ENCODE results near the gene OR9A4.
"Not testable (repeated sequence)": the region's sequence is repeated elsewhere in the genome, so short reads cannot be mapped to it uniquely, and the experiment has no call there.

OR9A4 gene, protein sequence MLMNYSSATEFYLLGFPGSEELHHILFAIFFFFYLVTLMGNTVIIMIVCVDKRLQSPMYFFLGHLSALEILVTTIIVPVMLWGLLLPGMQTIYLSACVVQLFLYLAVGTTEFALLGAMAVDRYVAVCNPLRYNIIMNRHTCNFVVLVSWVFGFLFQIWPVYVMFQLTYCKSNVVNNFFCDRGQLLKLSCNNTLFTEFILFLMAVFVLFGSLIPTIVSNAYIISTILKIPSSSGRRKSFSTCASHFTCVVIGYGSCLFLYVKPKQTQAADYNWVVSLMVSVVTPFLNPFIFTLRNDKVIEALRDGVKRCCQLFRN

DNA sequence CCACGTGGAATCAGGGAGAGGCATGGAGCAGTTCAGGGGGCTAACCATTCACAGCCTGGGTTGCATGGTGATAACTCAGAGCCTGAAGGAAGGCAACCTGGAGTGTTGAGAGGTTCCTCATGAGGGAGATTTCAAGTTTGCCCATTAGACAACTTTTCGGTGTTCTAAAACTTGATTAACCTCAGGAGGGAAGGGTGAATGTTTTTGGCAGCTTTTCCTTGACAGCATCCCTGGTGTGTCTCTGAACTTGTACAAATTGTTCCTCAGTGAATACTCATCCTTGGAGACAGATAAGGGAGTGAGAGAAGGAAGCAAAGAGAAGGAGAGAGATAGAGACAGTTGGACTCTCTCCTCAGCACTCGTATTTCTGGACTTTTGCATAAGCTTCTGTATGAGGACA is at the start of gene OR9A4:
Gene OR9A4, plus strand, starts transcription at position 301 of the 400 bp plus-strand sequence. CDS start 2,477 bp downstream, outside the sequence.
- no peak for DNase-seq

DNA sequence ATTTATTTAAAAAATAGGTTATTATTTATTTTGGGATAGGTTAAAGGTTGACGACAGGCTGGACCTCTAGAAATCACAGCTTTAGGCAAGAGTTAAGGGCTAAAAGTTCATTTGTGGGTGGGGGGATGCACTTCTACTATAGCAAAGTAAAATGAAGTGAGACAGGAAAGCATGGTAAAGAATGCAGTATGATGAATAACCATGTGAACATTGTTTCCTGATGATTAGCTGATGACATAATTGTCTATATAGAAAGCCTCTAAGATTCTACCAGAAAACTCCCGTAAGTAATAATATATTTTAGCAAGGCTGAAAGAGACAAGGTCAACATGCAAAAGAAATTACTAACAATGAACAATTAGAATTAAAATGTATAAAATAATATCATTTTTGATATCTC is 49.2 kb upstream of the OR9A4 start:
- DNase-seq: peak; percentile 17

DNA sequence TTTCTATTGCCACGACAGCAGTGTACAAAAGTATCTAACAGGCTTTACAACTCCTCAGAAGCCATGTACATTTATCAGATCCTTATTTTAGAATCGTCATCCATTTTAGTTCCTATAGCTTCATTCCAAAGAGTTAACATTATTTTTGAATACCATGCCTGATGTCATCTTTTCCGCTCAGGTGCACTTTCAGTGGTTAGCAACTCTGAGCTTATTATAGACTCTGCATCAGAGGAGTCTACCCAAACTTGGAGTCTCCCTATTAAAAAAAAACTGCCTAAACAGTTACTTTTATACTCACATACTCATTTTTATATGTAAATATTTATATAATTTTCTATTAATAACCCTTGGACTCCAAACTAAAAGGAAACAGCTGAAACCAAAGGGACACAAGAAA is 43.3 kb upstream of the OR9A4 start:
- no peak for DNase-seq

DNA sequence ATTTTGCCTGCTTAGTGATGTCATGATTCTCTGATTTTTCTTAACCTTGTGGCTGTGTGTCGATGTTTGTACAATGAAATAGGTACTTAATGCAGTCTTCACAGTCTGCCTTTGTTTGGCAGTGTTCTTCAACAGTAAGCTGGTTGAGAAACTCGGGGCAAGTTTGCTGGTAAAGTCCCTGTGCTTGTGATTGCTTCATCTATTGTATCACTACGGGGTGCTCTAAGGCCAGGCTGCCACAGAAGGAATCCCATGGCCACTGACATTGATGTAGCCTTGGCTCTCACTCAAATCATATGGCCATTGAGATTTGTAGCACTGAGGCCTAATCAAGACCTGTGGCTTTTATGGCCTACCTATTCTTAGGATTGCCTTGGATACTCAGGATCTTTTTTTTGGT is 41.4 kb upstream of the OR9A4 start:
- no peak for DNase-seq

DNA sequence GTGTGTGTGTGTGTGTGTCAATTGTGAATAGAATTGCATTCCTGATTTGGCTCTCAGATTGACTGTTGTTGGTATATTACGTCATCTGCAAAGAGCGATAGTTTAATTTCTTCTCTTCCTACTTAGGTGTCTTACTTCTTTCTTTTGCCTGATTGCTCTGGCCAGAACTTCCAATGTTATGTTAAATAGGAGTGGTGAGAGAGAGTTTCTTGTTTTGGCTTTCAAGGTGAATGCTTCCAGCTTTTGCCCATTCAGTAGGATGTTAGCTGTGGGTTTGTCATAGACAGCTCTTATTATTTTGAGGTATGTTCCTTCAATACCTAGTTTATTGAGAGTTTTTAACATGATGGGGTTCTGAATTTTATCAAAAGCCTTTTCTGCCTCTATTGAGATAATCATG is 40.7 kb upstream of the OR9A4 start:
- DNase-seq: no peak

DNA sequence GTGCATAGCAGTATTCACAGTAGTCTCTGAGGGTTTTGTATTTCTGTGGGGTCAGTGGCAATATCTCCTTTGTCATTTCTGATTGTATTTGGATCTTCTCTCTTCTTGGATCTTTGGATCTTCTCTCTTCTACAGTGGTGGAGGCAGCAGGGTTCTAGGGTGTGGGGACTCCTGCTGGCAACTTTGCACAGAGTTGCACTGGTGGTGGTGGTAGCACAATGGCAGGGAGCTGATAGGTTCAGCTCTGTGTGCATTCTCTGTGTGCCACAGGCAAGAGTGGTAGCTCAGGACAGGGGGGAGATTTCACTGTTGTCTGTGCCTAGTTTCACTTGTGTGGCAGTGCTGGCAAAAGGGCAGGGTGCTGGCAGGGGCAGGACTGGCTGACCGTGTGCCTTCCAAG is 39.8 kb upstream of the OR9A4 start:
- no peak for DNase-seq

DNA sequence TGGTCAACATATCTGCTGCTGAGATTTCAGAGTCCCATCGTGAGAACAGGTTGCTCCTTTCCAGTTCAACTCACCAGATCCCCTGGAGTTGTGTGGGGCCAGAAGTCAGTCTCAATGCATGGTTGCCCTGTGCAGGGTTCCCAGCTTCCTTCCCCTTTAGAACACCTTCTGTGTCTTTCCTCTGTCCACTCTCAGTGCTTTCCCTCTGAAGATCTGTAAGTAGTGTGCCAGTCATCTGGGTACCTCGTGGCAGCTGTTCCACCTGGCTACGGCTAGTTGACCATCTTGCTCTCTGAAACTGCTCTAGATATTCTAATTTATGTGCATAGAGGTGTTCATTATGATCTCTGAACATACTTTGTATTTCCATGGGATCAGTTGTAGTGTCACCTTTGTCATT is 38.8 kb upstream of the OR9A4 start:
- DNase-seq: no peak

DNA sequence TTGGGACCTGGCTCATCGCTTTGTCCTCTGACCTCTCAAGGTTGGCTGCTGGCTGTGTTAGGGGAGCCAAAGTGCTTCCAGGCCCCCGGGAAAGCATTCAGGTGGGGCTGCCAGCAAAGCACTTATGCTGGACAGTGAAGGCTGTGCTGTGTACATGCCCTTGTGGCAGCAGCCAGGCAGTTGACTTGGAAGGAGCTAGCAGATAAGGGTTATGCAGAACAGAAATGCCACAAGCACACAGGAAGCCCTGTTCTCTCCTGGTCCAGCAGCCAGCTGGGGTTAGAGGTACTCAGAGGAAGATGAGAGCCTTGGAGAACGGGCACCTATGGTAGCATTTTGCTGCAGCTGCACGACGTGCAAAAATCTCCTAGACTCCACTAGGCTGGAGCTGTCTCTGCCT is 35.2 kb upstream of the OR9A4 start:
- no peak for DNase-seq

DNA sequence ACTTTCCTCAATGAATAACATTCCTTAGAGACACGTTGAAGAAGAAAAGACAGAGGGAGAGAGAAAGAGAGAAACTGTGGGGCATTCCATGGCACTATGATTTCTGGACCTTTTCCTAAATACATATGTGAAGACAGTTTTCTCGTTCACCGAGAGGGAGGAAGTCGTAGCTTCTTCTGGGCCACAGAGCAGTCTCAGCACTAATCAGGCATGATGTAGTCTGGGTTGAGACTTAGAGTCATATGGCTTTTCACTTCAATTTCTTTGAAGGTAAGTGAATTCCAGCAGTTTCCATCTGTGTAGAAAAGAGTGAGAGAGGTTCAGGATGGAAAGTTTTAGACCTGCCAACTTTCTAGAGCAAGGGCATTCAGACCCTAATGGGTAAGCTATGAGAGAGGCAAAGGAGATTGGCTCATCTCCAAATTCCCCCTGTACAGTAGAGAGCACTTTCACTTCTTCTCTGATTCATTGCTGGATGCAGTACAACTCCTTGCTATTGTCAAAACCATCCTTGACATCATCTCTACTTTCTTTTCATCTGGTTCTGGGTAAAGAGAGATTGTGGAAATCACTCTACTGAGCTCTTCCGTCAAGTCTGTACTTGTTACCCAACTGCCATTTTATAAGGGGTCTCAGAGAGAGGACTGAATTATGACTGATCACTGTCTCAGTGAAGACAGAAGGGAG is 31.5 kb upstream of the OR9A4 start:
- no peak for DNase-seq

DNA sequence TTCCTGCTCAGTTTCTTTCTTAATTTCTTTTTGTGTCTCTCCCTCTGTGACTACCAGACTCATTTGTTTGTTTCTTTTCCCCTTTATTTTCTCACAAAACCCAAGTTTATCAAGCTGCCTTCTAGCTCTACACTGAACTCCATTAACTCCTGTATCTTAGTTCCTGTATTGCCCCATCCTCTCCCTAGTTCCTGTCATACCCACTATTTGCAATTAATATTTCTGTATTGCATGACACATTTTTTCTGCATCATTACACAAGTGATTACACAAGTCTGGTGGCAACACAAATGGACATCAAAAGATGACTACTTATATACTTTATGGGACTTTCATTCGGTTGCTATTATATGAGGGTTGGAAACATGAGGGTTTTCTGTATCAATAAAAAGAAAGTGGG is 26.9 kb upstream of the OR9A4 start:
- DNase-seq: no peak

DNA sequence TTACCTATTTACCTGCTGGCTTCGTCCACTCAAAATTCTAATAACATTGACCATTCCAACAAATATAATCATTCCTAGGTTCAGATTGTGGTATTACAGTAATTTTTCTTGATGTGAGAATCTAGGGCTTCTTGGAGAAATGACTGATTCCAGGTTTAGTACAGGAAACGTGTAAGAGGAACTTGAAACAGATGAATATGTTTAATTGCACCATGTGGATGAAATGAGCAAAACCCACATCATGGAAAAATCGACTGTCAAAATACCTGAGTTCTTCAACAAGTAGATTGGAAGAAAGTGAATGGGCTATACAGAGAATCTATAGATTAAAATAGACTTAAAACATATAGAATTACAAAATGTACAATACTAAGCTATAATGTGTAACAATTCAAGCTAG is 24.9 kb upstream of the OR9A4 start:
- no peak for DNase-seq

DNA sequence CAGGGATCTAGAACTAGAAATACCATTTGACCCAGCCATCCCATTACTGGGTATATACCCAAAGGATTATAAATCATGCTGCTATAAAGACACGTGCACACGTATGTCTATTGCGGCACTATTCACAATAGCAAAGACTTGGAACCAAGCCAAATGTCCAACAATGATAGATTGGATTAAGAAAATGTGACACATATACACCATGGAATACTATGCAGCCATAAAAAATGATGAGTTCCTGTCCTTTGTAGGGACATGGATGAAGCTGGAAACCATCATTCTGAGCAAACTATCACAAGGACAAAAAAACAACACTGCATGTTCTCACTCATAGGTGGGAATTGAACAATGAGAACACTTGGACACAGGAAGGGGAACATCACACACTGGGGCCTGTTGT is 16.8 kb upstream of the OR9A4 start:
- DNase-seq: not testable (repeated sequence)

DNA sequence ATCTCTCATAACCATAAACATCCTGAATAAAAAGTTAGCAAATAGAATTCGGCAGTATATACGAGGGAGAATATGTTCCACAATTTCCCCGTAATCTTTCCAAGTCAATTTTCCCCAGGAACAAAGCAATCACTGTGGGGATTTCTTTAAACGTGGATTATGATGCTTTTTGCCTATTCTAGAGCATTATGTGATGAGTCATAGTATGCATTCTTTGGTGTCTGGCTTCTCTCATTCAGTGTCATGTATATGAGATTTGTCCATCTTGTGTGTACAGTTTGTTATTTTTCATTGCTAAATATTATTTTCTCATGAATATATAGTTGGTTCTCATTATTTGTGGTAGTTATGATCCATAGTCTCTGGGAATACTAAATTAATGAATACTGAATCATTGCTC is 9.9 kb upstream of the OR9A4 start:
- no peak for DNase-seq

DNA sequence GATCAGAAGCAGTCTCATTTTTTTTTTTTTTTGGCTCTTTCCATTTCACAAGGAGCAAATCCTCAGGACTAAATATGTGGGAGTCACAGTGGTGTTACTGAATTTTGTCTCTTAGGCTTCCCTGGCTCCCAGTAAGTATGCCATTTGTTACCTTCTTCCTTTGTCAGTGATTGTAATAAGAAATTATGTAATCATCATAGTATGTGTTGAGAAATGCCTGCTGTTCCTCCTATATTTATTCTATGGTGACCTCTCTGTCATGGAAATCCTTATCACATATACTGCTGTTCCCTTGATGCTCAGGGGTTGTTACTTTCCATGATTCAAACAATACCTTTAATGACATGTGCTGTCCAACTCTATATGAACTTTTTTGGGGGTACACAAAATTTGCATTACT is 4.8 kb upstream of the OR9A4 start:
- DNase-seq: no peak

DNA sequence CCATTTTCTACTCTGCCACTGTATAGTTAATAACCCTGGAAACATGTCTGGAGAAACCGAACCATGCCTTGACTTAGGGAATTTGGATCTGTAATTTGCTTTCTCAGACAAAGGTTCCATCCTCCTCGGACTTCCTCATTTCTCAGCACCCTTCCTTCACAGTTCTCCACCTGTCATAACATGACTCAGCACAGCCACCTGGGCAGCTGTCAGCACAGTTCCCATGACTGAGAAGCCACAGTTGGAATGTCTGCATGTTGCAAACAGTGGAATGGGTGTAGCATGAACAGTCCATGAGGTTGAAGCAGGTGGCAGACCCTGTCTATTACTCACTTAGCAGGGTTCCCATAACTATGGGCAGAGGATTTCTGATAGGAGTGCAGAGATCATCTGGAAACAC is 634 bp upstream of the OR9A4 start:
- no peak for DNase-seq

DNA sequence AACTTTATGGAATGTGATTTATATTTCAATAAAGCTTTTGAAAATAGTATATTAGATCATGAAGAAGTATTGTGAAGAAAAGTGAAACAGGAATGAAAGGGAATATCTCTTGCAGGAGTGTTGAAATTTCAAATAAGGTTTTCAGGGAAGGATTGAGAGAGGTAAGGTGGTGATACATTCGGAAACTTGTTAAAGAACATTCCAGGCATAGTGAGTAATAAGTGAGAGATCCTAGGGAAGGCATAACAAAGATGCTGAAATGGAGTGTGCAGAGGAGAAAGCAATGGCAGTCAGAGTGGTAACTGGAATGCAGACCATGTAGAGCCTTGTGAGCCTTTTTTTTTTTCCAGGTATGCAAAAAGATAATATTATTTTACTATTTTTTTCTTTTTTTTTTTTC is 4.1 kb downstream of the OR9A4 start:
- DNase-seq: peak; percentile 52

DNA sequence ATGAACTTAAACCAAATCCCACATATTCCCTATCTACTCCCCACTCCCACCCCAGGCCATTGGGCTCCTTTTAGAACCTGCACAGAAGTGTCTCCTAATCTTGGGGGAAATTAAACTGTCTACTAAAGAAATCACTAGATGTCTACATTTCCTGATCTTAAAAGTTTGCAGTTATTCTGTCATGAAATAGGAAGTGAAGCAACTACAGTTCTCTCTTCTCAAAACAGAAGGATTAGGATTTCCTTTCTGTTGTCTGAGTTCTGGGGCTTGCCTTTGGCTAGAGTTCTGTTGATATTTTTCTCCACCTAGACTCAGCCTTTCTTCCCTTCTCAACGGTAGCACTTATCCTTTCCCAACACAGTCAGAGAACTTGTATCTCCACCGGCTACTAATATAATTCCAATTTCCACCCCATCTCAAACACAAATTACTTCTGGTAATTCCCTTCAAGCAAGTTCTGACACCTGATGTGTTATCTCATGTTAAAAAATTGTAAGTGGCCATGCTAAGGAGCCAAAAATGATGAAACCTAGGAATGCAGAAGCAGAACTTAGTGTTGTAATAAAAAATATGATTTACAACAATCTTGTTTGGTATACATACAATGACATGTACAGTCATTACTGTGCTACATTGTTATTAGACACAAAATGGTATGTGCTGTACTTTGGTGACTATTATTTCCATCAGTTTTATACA is 12.1 kb downstream of the OR9A4 start:
- no peak for DNase-seq

DNA sequence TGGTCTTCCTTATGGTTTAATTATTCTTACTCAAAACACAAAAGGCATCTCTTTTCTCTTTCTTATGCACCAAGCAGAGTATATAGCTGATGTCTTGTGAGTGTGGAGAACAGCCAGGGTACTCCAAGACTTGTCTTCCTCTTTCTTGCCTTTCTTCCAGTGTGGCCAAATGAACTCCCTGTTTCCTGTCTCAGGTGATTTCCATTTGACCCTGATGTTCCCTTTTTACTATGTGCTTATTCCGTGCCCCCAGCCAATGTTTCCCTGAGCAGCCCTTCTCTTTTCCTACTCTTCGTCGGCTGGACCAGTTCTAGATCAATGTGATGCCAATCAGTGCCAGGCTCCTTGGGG is 12.6 kb downstream of the OR9A4 start:
- DNase-seq: no peak

DNA sequence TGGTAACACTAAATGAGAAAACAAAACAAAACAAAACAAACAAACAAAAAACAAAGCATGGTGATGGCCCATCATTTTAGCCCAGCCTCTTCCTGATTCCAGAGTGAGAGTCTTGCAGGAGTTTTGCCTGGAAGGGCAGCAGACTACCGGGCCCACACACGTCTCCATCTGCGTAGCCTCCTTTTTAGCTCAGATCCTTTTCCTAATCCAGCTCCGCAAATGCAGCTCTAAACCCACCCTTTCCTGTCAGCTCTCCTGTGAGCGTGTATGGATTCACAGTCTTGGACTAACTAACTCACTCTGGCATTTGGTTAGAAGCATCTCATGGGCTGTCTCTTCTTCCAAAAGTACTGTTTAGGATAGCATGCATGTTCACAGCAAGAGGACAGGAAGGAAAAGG is 14.0 kb downstream of the OR9A4 start:
- no peak for DNase-seq

DNA sequence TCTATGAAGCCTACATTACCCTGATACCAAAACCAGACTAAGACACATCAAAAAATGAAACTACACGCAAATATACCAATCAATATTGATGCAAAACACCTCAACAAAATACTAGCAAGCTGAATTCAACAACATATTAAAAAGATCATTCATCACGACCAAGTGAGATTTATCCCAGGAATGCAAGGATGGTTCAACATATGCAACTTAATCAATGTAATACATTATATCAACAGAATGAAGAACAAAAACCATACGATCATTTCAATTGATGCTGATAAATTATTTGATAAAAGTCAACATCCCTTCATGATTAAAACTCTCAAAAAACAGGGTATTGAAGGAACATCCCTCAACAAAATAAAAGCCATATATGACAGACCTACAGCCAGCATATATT is 24.9 kb downstream of the OR9A4 start:
- no peak for DNase-seq

DNA sequence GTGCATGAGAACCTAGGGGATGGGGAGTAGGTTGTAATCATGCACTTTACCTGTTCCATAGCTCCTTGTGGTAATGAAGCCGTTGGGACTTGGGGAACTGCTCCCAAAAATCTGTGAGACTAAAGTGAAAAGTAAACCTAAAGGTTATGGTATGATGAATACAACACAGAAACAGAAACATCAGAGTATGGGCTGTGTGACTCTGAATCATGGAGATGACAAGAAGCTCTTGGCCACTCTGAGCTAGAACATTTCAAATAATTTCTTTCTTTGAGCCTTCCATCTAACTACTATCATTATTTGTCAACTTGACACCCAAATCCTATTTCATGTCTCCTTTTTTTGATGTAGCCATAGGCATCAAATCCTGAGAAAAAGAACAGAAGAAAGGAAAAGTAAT is 27.6 kb downstream of the OR9A4 start:
- no peak for DNase-seq

DNA sequence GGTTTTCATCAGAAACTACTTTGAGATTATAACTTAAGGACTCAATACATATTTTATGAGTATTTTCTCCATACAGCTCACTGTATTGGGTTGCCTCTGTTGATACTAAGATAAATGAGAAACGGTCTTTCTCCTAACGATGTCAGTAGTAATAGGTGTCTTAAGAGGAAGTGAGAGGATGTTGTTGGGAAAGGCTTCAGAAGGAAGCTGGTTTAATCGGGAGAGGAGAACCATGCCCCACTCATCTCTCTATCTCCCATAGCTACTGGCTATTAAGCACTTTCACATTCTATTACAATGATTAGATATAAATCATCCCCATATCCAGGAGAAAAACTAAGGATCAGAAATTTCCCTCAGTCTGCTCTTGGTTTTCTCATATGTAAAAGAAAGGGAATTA is 28.6 kb downstream of the OR9A4 start:
- DNase-seq: no peak

DNA sequence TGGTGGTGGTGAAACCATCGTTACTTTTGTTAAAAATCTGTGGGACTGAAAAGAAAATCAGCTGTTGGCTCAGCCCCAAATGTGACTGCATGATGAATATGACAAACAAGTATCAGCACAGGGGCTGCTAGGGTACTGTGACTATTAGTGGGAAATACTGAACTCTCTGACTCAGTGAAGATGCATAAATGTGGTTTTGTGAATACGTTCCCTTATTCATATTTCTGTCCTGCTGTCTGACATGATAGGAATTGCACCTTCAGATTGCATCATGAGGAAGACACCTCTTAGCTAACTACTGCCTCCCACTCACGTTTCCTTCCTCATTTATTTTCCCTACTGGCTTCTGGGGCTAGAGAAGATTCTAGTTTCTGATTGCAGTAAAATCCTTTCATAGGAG is 29.2 kb downstream of the OR9A4 start:
- DNase-seq: peak; percentile 46

DNA sequence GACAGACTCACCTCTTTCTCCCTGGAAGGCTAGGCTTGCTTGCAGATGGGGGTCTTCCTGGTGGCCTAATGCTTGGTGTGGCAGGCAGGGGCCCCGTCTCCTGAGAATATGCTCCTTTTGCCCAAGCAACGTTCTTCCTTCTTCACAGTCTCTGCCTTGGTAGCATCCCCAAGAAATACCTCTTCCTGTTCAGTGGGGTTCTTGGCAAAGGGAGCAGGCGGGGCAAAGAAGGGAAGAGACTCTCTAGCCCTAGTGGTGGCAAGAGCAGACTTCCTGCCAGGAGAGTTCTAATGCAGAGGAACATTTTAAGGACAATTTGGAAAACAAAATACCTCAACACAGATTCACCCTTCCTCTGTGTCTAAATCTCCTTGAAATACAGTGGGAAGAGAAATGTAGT is 30.6 kb downstream of the OR9A4 start, which contains the start of gene CLEC5A:
Gene CLEC5A, minus strand, starts transcription at position 179 of the 400 bp plus-strand sequence. CDS start 682 bp downstream, outside the sequence.
- no peak for DNase-seq

Data from NCI-H226 (cell line).